ENCODE data around the gene GYPC. TPM values are rescaled to one million over a fixed set of nuclear protein-coding genes. Genes with fewer than 3 reads are reported as not detected.

GYPC gene
- total and polyA plus RNA-seq, 4 donors: 8.7 to 419 (median 12.3) TPM

- no peaks in the 10 kb centered on the region for H3K27me3 ChIP-seq (ENCODE audit: control insufficient read depth in 4 of 4, insufficient read depth in 4 of 4, low read length in 3 of 4)
- H3K36me3 ChIP-seq (ENCODE audit: control insufficient read depth in 4 of 4, insufficient read depth in 3 of 4, low read depth in 1 of 4, low read length in 3 of 4): no peaks in the 10 kb centered on the region
- H3K4me3 ChIP-seq (ENCODE audit: low read depth in 1 of 3, low read length in 3 of 3): no peak overlapping the region
- no peaks in the 10 kb centered on the region for H3K9me3 ChIP-seq (ENCODE audit: control insufficient read depth in 4 of 4, low read length in 3 of 4)
- H3K9ac ChIP-seq (ENCODE audit: low read depth in 1 of 2, low read length in 2 of 2): no peak overlapping the region
- 72% methylated on average over 4 of the region's 4 CpGs for WGBS
- H3K4me1 ChIP-seq (ENCODE audit: control insufficient read depth in 4 of 4, insufficient read depth in 4 of 4, low read length in 3 of 4): no peaks in the 10 kb centered on the region
- H3K27ac ChIP-seq (ENCODE audit: low read depth in 1 of 2, low read length in 2 of 2): no peak overlapping the region
- no peak for TF ChIP-seq ZBTB33 (IDR thresholded peaks at IDR 0.05)
- no peak for TF ChIP-seq GABPA (IDR thresholded peaks at IDR 0.05 in 1 of 2, conservative IDR thresholded peaks at IDR 0.05 in 1 of 2)
- TF ChIP-seq ATF3 (IDR thresholded peaks at IDR 0.05): no peak
- TF ChIP-seq HNF4G (IDR thresholded peaks at IDR 0.05): no peak
- TF ChIP-seq REST (IDR thresholded peaks at IDR 0.05): no peak
- no peak for TF ChIP-seq RXRA (IDR thresholded peaks at IDR 0.05)
- no peak for TF ChIP-seq HNF4A (conservative IDR thresholded peaks at IDR 0.05)
- no peak for TF ChIP-seq YY1 (IDR thresholded peaks at IDR 0.05)
- TF ChIP-seq EGR1 (IDR thresholded peaks at IDR 0.05; ENCODE audit: low read depth in 2 of 2): no peak
- no peak for TF ChIP-seq TAF1 (conservative IDR thresholded peaks at IDR 0.05)
- no peak for TF ChIP-seq FOXA2 (IDR thresholded peaks at IDR 0.05)
- no peak for TF ChIP-seq RAD21 (IDR thresholded peaks at IDR 0.05)
- TF ChIP-seq SP1 (IDR thresholded peaks at IDR 0.05): no peak
- TF ChIP-seq JUND (IDR thresholded peaks at IDR 0.05): no peak
- DNase-seq (ENCODE audit: low spot score): no peak
Observed at GRCh38 chr2:126685629-126686028, 29.7 kb downstream of the GYPC start.

- Histone ChIP-seq H3K4me3 (ENCODE audit: low read depth in 1 of 3, low read length in 3 of 3) (no peak overlapping the region), H3K27ac (ENCODE audit: low read depth in 1 of 2, low read length in 2 of 2) (no peak overlapping the region), H3K4me1 (ENCODE audit: control insufficient read depth in 4 of 4, insufficient read depth in 4 of 4, low read length in 3 of 4) (no peaks in the 10 kb centered on the region), H3K27me3 (ENCODE audit: control insufficient read depth in 4 of 4, insufficient read depth in 4 of 4, low read length in 3 of 4) (no peaks in the 10 kb centered on the region), H3K9ac (ENCODE audit: low read depth in 1 of 2, low read length in 2 of 2) (no peak overlapping the region), H3K9me3 (ENCODE audit: control insufficient read depth in 4 of 4, low read length in 3 of 4) (no peaks in the 10 kb centered on the region), H3K36me3 (ENCODE audit: control insufficient read depth in 4 of 4, insufficient read depth in 3 of 4, low read depth in 1 of 4, low read length in 3 of 4) (no peaks in the 10 kb centered on the region)
- 75% methylated on average over 5 of the region's 5 CpGs for WGBS
- no peak for TF ChIP-seq HNF4G (IDR thresholded peaks at IDR 0.05)
- no peak for TF ChIP-seq GABPA (IDR thresholded peaks at IDR 0.05 in 1 of 2, conservative IDR thresholded peaks at IDR 0.05 in 1 of 2)
- TF ChIP-seq NR2F2 (IDR thresholded peaks at IDR 0.05): no peak
- TF ChIP-seq REST (IDR thresholded peaks at IDR 0.05): no peak
- no peak for TF ChIP-seq RXRA (IDR thresholded peaks at IDR 0.05)
- no peak for DNase-seq (ENCODE audit: low spot score)
Observed at GRCh38 chr2:126686286-126686685, 30.3 kb downstream of the GYPC start.

Measured in liver (tissue), 9 donors.